LNCAP (cell line): ENCODE results near the gene VAPA.

Experiments used
- CTCF ChIP-seq: fragments of 450-650 bp; IDR thresholded peaks from 2 replicates; pipeline ENCODE4 v1.5.1; 2017; ENCODE audit warnings: mild to moderate bottlenecking

Gene VAPA

GRCh38 chr18:9922592-9923311 is 8.9 kb downstream of the VAPA start:
- TF ChIP-seq CTCF: no peak

- no peak for TF ChIP-seq CTCF
Observed at GRCh38 chr18:9924371-9924943, 10.6 kb downstream of the VAPA start.

- TF ChIP-seq CTCF: no peak
Observed at GRCh38 chr18:9925369-9925768, 11.6 kb downstream of the VAPA start.

GRCh38 chr18:9925795-9926194 is 12.0 kb downstream of the VAPA start:
- TF ChIP-seq CTCF: no peak

GRCh38 chr18:9926223-9926894 is 12.5 kb downstream of the VAPA start:
- TF ChIP-seq CTCF: no peak

- TF ChIP-seq CTCF: no peak
Observed at GRCh38 chr18:9926977-9927376, 13.2 kb downstream of the VAPA start.

- TF ChIP-seq CTCF: no peak
Observed at GRCh38 chr18:9927392-9928063, 13.7 kb downstream of the VAPA start.
